Cardiac muscle cell (in vitro differentiated cells and primary cell): ENCODE data around the gene UNC13C. TPM values are rescaled to one million over a fixed set of nuclear protein-coding genes. Genes with fewer than 3 reads are reported as not detected.
A peak's percentile ranks its signal among the peaks of the same experiment; 100 is the strongest.

Experiments
- DNase-seq, 2 donors: peaks; one replicate each; pipeline versions ENCODE4 v3.0.0 to v3.0.0-alpha.2; 2010 to 2017; ENCODE audit warnings: low read depth in 1 of 2, low spot score in 1 of 2
- H3K27ac ChIP-seq: fragments of 200-600 bp; sonication (generic); 2 replicates; pipeline ENCODE4 v1.5.1; 2016
- H3K27me3 ChIP-seq: fragments of 200-600 bp; sonication (generic); 2 replicates; pipeline ENCODE4 v1.6.0; 2016; ENCODE audit warnings: control low read depth
- H3K36me3 ChIP-seq: fragments of 200-600 bp; sonication (generic); 2 replicates; pipeline ENCODE4 v1.5.1; 2016; ENCODE audit warnings: control low read depth
- H3K4me1 ChIP-seq: fragments of 200-600 bp; sonication (generic); 2 replicates; pipeline ENCODE4 v1.8.1; 2017; ENCODE audit warnings: low read depth, mild to moderate bottlenecking, mixed run types
- H3K4me3 ChIP-seq: fragments of 200-600 bp; sonication (generic); 2 replicates; pipeline ENCODE4 v1.5.1; 2016; ENCODE audit warnings: mild to moderate bottlenecking
- H3K9me3 ChIP-seq: fragments of 200-600 bp; sonication (generic); 2 replicates; pipeline ENCODE4 v1.5.1; 2017; ENCODE audit warnings: low read depth, mild to moderate bottlenecking, control low read depth
- CTCF ChIP-seq: IDR thresholded peaks from 2 replicates; pipeline ENCODE4 v1.5.1; 2012; ENCODE audit warnings: low read depth, mild to moderate bottlenecking, low read length
- polyA plus RNA-seq: library from polyadenylated mRNA; unstranded; fragments of >200 nt; fragmentation: Nextera tagmentation; extraction: Ambion mirVana; gene quantifications from 2 replicates; pipeline ENCODE4 v1.2.1, GENCODE V29; 2016
- total RNA-seq: library from RNA; depleted of rRNA; stranded (reverse); fragments of >200 nt; gene quantifications from 2 replicates; pipeline ENCODE4 v1.2.3, GENCODE V29; 2016

UNC13C gene
- total and polyA plus RNA-seq, 2 experiments from 2014 or later = under 0.01 TPM; not detected in 1

DNA sequence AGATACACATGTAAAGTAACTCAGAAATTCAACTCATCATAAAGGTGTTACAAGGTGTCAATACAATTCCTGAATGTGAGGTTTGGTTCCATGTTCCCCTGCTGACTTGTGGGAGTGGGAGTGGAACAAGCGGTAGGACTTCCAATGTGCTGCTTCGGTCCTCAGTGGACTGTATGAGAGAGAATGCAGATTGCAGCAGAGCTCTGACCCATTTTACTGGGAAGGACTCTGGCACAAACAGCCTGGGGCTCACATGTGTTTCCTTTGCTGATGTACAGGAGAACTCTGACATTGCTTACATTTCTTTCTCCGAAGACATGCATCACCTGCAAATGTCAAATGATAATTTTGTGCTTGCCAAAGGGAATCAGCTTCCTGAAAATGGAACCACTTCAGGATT is 111.5 kb downstream of the UNC13C start:
- H3K36me3 ChIP-seq = no peaks in the 10 kb centered on the region
- no peak overlapping the region for H3K4me3 ChIP-seq
- H3K4me1 ChIP-seq = no peaks in the 10 kb centered on the region
- H3K27ac ChIP-seq = no peak overlapping the region
- DNase-seq = no peak
- no peaks in the 10 kb centered on the region for H3K9me3 ChIP-seq
- TF ChIP-seq CTCF = no peak
- no peaks in the 10 kb centered on the region for H3K27me3 ChIP-seq

DNA sequence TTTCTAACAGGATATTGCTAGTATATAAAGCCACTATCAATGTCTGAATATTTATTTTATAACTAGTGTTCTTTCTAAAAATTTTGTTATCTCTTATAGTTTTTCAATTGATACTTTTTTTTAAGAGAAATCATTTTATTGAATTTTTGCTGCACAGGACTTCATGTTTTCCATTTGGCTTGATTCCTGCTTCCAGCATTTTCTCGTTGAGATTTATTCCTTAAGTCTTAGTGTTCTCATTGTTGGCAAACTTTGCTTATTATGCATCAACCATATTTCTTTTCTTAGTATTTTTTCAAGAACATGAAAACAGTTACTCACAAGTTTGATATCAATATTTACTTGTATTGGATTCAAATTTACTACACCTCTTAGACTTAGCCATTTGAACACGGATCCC is 113.4 kb downstream of the UNC13C start:
- TF ChIP-seq CTCF = no peak
- DNase-seq = no peak

GRCh38 chr15:54094661-54095060 is 116.4 kb downstream of the UNC13C start:
- Histone ChIP-seq H3K36me3 (no peaks in the 10 kb centered on the region), H3K4me1 (no peaks in the 10 kb centered on the region), H3K27ac (no peak overlapping the region), H3K27me3 (no peaks in the 10 kb centered on the region), H3K4me3 (no peak overlapping the region), H3K9me3 (no peaks in the 10 kb centered on the region)
- TF ChIP-seq CTCF = no peak
- no peak for DNase-seq

More for the DNA sequence above, 113.4 kb downstream of the UNC13C start:
- Histone ChIP-seq H3K4me3 (no peak overlapping the region), H3K4me1 (no peaks in the 10 kb centered on the region), H3K27me3 (no peaks in the 10 kb centered on the region), H3K36me3 (no peaks in the 10 kb centered on the region), H3K27ac (no peak overlapping the region), H3K9me3 (no peaks in the 10 kb centered on the region)

DNA sequence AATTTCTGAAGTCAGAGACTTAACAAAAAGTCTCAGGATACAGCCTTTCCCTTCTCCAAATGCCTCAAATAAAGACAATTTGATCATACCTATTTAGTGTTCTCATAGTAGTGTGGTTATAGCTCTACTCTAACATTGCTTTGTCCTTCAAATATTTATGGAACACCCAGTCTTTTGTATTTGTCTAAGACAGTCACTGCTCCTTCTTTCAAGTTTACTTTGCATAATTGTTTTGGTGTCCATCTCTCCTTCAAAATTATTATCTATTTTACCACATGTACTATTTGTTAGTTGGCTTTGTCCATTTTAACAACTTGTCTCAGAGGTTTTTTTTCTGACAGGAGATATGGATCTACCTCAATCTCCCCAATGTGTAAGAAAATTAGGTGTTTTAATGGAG is 118.8 kb downstream of the UNC13C start:
- DNase-seq = no peak
- no peak overlapping the region for H3K4me3 ChIP-seq
- H3K9me3 ChIP-seq = no peaks in the 10 kb centered on the region
- no peak overlapping the region for H3K27ac ChIP-seq
- H3K36me3 ChIP-seq = no peaks in the 10 kb centered on the region
- no peak for TF ChIP-seq CTCF
- no peaks in the 10 kb centered on the region for H3K27me3 ChIP-seq
- H3K4me1 ChIP-seq = no peaks in the 10 kb centered on the region

DNA sequence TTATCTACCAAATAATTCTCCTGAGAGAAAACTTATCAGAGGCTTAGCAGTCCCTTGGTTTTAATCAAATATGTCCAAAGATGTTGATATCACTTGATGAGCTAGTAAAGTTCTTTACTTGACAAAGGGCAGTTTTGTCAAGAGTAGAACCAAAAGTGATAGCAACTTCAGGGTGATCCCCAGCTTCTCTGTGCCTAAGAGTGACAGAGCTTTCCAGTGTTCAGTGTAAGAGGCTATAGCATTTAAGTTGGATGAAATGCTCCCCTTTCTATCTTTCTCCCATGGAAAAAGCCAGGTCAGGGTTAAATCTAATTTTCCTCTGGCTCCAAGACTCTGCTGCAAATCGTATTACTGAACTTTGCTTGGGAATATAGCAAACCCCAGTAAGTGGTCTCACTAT is 120.8 kb downstream of the UNC13C start:
- Histone ChIP-seq H3K36me3 (no peaks in the 10 kb centered on the region), H3K27me3 (no peaks in the 10 kb centered on the region), H3K4me3 (no peak overlapping the region), H3K4me1 (no peaks in the 10 kb centered on the region), H3K9me3 (no peaks in the 10 kb centered on the region), H3K27ac (peak overlapping the region; percentile 69)
- no peak for TF ChIP-seq CTCF
- DNase-seq = peak in 1 of 2 donors; percentile 43

GRCh38 chr15:54101664-54102270 is 123.5 kb downstream of the UNC13C start:
- no peak for DNase-seq
- Histone ChIP-seq H3K4me1 (no peaks in the 10 kb centered on the region), H3K36me3 (no peaks in the 10 kb centered on the region), H3K4me3 (no peak overlapping the region), H3K9me3 (no peaks in the 10 kb centered on the region), H3K27me3 (no peaks in the 10 kb centered on the region), H3K27ac (no peak overlapping the region)
- no peak for TF ChIP-seq CTCF
